GM19238 (cell line): Measurements from ENCODE around the gene DPYSL3.

Experiments used
- DNase-seq: peaks from one replicate; pipeline ENCODE4 v3.0.0; 2011; ENCODE audit warnings: low spot score; ENCODE audit not compliant: insufficient read length

The DPYSL3 gene

DNA sequence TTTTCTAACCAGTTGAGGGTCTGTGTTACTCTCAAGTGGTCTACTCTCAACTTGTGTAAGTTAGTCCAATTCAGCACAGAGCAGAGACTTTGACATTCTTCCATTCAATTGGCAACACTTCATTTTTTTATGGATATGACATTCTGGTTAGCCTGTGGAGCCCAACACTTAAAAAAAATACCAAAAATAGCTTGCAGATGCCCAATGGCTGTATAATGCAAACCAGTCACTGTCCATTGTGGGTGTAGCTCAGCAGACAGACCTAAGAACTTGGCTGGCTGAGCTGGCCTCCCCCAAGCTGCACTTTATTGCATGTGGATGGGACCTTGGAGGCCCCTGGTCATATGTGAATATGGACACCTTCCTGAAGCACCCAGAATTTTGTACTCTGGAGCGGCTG lies 103.2 kb downstream of the DPYSL3 start:
- DNase-seq: no peak

DNA sequence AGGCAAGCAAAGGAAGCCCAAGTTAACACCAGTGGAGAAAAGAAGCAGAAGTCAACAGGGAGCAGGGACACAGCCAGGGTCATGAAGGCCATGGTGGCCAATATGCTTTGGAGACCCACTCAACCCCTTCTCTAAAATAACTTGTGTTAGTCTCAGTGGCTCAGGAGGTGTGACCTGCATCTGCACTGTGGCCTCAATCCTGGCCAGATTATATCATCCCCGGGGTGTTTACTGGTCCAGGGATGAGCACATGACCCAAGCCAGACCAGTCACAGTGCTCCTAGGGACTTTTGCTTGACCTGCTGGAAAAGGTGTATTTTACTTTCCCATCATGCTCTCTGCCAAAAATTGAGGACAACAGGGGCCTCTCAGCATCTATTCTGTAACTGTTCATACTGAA lies 105.2 kb downstream of the DPYSL3 start:
- DNase-seq: no peak

DNA sequence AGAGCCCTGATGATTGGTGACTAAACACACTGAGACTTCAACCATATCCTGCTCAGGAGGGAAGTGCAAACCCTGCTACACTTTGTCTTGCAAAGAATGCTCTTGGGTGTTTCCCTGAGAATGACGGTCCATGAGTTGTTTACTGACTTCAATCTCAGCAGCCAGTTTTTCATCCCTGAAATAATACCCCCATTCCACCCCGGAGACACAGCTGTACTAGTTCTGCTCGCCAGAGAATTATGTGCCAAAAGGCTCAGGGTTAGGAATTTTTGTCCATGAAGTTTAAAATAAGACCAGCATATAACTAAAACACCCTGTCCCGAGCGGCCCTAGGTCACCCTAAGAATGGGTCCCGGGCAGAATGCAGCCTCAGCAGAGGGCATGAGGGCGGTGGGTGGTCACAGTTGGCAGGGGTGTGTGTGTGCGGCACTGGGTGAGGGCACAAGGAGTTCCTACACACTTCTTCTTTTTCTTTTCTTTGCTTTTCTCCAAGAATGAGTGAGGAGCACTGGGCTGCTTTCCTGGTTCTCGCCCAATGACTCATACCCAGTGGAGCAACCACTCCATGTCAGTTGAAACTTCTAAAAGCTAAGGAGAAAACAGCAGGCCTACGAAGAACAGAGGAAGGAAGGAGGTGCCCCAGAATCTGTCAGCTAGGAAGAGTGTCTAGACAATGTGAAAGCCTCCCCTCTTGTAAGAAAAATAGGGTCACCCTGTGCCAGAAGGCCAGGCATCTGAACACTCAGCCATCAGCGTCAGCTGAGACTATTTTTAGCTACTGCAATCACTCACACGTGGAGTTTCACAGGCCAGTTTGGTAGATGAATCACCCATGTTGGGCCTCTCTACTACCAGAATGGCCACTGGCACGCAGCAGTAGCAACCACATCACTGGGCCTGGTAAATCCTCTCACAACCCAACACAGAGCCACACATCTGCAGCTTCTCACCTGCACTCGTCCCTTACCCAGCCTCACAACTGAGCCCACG lies 105.9 kb downstream of the DPYSL3 start:
- DNase-seq: peak; percentile 4

DNA sequence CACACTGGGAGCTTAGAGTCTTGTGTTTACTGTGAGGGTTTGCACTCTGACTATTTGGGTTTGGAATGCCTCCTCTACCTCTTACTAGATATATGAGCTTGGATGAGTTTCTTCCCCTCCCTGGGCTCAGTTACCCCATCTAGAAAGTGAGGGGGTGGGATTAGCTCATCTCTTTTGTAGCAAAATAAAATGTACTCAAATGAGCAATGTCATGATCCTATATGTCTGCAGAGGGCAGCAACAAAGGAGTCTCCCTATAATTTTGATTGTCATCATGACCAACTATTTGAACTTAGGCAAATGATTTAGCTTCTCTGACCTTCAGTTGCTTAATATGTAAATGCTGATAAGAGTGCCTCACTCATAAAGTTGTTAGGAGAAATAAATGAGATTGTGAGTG lies 109.0 kb downstream of the DPYSL3 start:
- no peak for DNase-seq

DNA sequence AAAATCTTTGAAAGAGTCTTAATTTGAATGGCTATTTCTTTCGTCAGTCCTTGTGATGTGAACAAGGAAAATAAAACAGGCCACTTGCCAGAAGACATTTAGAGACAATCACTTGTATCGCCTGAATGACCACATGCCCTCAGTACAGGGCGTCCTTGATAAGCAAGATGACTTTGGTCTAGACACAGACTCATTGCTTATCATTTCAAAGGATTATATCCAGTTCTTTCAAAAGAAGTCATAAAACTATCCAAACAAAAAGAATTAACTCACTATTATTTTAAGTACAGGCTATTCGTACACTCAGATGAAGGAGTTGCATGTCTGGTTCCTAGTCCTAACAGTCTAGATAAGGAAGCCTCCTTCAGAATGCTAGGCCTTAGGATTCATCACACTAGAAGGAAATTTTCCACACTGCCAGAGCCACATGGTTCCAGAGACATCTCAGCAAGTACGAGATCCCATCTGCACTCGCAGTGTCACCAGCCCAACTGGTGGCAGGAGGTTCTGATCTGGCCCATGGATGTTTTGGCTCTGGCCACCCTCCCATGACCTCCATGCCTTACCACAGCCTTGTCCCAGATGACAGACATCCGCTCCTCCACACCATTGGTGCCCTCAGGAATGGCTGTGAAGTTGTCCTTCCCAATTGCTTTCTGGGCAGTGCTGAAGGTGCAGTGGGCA lies 109.6 kb downstream of the DPYSL3 start:
- DNase-seq: no peak

DNA sequence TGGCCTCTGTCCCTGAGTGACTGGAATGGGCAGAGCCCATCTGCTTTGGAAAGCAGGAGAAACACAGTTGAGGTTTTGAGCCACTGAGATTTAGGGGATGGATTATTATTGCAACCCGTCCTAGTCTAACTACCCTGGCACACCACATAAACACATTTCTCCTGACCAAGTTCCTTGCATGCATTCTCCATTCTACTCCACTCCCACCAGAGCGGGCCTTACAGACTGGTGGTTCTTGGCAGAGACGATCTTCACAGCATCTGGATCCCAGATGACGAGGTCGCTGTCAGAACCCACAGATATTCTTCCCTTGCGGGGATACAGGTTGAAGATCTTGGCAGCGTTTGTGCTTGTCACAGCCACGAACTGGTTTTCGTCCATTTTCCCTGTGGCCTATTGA lies 111.0 kb downstream of the DPYSL3 start:
- DNase-seq: no peak

DNA sequence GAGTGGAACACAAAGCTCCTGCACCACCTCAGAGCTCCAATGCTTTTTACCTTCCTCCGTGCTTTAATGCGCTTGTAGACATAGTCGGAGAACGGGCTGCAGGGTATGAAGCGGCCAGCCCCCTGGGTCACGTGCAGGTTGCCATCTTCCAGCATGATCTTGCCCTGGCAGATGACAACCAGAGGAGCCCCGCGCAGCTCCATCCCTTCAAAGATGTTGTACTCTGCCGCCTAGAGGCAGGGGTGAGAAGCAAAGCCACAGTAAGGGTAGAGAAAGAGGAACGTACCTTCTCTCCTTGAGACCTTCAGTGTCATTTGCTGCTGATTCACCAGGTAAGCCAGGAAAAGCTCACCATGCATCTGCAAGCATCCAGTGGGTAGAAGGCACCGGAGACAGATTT lies 112.3 kb downstream of the DPYSL3 start:
- no peak for DNase-seq

DNA sequence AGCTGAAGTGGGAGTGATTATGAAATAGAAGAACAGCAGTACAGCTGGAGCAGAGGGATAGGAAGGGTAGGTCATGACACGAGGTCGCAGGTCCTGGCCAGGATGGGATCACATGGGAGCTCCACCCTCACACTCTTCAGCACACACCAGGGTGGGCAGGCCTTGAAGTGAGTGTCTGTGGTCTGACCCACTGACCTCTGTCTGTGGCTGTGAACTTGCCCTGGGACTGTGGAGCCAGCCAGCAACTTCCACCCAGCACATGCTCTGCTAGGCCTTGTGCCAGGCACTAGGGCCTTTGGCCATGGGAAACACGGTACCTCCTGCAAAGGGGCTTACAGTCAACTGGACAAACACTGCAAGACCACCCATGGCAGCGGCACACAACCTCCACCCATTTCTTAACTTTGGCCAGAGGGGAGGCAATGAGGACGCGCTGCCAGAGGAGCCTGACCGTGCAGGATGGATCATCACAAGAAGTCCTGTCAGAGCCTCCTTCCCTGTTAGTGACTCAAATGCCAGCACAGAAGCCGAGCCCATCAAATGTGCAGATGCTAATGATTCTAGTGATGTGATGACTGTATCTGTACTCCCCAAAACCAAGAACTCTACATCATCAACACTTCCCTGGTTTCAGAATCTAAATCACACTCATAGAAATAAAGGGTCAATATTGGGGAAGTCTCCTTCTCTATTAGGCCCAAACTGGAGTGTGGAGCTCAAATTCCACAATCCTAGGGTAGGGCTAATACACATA lies 113.6 kb downstream of the DPYSL3 start:
- DNase-seq: no peak

DNA sequence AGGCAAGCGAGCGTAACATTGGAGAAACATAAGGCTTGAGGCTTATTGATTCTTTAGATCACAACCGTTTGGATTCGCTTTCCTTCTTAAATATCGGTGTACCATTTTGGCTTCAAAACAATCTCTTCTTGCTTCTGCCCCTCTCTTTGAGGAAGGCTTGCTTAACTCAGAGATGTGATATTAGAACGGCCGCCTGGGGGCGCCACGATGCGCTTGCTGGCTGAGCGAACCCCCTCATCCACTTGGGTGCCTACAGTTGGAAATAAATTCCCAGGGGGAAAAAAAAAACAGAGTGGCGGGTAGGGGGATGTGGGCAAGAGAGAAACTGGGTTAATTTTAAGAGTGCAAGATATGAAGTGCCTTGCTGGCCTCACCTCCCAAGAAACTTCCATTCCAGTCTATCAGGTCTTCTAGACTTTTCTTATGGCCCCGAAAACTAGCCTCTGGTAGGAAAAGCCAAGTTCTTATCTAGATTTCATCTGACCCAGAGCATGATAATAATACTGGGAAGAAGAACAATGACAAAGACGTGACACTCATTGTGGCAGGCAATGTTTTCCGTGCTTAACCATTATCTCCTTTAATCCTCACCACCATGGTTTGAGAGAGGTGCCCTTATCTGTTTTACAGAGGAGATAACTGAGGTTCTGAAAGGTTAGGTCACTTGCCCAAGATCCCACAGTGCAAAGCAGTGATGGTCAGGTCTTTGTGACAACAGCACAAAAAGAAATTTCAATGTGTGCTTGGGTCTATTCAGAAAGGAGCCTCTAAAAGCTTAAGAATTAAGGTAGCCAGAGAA lies 115.8 kb downstream of the DPYSL3 start:
- DNase-seq: no peak

DNA sequence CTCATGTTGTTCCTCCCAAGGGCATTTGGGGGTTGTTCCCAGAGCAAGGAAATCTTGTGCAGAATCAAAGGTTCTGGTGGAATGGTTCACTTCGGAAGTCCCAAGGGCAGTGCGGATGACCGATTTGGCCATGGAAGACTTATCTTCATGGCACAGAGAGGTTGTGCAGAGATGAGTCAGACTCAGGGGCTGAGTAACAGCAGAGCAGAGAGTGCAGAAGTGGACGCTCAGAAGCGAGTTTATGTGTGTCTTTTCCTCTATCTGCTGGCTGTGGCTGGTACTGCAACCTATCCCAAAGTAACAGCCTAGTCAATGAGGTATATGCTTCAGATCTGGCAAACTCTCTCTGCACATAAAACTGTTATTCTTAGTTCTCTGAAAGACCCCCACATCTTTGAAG lies 118.1 kb downstream of the DPYSL3 start:
- no peak for DNase-seq

DNA sequence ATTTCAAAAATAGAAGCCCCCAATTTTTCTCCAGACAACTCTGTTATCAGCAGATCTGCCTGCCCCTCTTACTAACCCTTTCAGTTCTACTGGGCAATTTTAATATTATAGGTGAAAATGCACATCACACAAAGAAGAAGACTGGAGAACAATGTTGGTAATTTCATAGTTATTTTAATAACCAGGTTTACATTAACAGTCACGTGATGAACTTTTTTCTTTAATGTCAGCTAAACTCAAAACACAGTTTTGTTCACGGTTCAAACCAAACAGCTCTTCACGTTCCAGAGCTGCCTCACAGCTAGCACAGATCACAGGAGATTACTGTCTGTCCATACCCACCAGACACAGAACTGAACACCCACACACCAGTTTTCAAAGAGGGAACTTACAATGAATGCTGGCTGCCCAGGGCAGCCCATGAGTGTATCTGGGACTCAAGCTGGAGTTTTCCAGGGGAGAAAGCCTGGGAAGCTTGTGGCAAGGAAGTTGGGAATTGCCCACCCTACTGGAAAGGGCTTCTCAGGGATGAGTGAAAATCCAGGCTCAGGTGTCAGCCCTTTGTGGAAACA lies 119.1 kb downstream of the DPYSL3 start:
- DNase-seq: no peak

DNA sequence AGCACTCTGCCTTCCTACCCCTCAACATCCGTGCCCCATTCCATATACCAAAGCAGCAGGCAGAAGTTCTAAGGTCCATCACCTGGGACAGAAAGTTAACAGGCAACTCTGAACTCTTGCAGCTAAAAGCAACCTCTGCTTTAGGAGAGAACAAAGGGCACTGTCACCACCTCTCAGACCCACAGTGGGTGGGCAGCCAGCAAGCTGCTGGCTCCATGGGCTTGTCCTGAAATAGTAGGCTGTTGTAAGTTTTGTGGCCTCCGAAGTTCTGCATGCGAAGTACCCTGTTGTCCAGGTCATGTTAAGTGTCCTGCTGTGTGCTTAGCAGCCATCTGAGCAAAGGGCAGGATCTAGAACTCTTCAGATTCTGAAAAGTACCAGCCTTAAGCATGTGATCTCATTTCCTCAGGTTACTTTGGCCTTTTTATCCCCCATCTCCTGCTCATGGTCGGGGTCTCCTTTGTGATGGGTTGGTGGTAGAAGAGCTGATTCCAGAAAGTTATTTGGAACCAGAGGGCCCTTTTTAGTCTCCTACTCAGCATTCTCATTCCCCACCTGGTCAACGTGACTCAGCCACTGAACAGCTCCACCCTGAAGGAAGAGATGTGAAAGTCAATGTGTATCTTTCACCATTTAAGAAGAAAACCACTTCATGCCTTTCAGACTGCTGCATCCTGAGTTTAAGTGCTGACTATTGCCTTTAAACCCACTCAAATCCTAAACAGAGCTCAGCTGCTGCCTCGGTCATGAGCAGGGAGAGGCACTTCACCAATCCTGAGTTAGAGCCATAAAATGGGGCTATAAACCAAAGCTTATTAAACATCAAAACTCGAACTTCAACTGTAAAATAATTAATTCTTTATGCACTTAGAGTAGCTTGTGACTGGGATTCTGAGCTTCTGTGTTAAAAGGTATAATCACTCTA lies 121.4 kb downstream of the DPYSL3 start:
- DNase-seq: no peak

DNA sequence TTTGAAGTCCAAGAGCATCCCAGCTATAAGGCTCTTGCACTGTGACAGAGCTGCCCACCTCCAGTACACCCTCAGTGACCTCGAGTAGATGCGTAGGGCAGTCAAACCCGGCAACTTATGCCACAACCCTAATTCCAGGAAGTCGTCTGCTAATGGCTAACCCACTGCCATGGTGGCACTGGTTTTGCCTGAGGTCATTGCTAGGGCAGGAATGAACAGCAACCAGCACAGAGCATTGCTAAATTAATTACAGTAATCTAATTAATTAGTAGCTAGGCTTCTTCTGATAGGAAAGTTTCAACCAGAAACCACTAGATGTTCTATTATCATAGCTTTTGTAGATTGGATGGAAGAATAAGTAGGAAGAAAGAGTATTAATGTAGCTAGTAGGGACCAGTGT lies 122.8 kb downstream of the DPYSL3 start:
- DNase-seq: no peak

DNA sequence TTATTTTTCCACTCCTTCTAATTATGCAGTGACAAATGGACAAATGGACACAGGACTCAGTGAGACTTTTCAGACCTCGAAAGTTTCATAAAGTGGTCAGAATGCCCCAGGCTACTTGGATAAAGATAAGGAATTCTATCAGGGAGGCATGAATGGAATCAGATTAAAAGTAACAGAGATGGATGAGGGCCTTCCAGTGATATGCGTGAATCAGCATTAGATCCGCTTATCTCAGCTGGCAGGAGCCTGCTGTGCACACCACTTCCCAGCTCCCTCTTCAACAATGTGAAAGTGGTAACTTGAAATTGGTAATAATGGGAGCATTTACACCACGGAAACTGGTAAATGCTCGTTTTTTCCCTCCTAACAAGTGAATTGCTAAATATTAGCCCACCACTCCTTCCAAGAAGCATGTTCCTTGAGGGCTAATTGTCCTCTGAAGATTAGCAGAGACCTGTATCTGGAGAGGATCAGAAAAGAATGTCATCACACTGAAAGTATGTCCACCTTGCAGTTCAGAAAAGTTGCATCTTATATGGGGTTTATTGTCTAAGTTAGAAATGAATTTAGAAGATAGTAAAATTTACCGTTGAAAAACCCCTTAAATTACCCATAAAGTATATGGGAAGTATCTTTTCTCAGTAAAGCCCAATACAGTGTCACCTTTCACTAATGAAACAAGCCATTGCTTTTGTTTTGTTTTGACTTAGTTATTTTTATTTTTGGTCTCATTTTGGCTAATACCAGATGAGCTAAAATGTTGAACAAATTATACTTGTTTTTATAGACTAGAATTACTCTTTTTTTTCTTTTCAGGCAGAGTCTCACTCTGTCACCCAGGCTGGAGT lies 125.3 kb downstream of the DPYSL3 start:
- no peak for DNase-seq

DNA sequence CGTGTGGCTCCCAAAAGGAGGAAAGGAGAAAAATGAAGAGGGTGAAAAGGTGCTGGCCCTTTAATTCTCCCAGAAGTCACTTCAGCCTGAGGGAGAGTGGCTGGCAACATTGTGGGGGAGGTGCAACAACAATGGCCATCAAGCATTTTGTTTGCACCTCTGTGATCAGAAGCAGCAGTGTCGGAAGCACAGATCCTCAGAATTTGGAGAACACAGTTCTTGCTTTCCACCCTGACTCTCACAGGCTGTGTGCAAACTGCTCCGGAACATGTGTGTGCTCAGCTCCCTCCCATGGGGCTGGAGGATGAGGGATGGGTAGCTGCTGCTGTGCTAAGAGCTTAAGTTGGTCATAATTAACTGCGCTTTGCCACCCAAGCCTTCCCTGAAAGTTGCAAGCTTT lies 127.1 kb downstream of the DPYSL3 start:
- DNase-seq: no peak

DNA sequence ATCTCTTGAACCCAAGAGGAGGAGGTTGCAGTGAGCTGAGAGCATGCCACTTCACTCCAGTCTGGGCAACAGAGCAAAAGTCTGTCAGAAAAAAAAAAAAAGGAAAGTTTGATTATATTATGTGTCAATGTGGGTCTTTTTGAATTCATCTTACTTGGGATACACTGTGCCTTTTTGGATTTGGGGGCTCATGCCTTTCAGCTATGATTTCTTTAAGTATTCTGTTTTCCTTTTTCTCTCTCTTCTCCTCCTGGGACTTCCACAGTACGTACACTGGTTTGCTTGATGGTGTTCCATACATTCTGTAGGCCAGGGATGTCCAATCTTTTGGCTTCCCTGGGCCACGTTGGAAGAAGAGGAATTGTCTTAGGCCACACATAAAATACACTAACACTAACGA lies 128.3 kb downstream of the DPYSL3 start:
- no peak for DNase-seq

DNA sequence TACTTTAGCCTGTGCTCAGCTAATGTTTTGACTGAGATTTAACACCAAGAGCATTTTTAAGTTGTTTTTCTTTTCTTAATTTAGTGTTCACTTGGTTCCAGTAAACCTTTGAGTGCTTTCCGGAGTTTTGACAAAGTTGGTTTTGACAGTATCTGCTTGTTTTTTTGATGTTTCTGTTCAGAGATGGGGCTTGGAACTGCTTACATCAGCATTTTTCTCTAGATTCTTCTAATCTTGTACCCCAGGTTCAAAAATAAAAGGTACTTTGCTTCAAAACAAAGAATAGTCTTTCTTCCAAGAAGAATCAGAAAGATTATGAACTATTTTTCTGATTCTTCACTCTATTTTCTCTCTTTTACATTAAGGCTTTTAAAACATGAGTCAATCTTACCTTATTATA lies 132.2 kb downstream of the DPYSL3 start:
- no peak for DNase-seq

DNA sequence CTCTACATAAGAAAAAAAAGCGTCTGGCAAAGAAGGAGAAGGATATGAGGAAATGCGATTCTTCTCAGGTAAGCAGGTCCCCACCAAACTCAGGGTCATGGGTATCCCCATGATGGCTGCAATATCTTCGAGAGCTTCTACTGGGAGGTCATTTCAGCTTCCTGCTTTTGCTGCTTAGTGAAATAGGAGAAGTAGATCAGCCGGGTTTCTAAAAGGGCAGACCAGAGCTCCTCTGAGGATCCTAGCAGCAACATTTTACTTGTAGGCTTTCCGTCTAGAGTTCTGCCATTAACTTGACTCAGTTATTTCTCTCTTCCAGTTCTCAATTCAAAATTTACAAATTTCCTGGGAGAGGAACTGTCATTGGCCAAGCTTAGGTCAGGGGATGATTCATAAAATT lies 134.7 kb downstream of the DPYSL3 start:
- DNase-seq: no peak

DNA sequence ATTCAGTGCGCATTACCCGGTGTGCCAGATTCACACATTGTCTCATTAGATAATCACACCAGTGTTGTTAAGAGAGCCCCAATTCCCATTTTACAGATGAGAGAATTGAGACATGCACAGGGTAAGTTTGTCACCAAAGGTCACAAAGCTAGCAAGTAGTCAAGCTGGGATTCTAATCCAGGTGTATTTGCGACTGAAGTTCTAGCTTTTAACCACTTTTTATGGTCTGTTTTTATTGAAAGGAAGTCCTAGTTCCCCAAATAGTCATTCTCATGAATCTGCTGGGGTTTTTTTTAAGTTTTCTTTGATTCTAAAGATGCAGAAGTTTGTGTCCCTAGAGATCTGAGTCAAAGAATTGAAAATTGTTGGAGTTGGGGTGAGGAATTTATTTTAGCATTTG lies 136.5 kb downstream of the DPYSL3 start:
- DNase-seq: no peak
